Suprapubic skin (tissue), 4 donors: ENCODE data around the gene NDUFAF2. TPM values are rescaled to one million over a fixed set of nuclear protein-coding genes. Genes with fewer than 3 reads are reported as not detected.

Experiments used
- DNase-seq, 2 donors: peaks; one replicate each; pipeline ENCODE4 v3.0.0-alpha.2; 2019; ENCODE audit warnings: low spot score in 2 of 2
- H3K27ac ChIP-seq: fragments of 200-600 bp; sonication (generic); one replicate; pipeline ENCODE4 v1.5.1; 2019
- H3K27me3 ChIP-seq: fragments of 200-600 bp; sonication (generic); one replicate; pipeline ENCODE4 v1.5.1; 2019
- H3K36me3 ChIP-seq: fragments of 200-600 bp; sonication (generic); one replicate; pipeline ENCODE4 v1.5.1; 2019
- H3K4me1 ChIP-seq: fragments of 200-600 bp; sonication (generic); one replicate; pipeline ENCODE4 v1.5.1; 2019
- H3K4me3 ChIP-seq: fragments of 200-600 bp; sonication (generic); one replicate; pipeline ENCODE4 v1.5.1; 2019; ENCODE audit warnings: mild to moderate bottlenecking
- H3K9me3 ChIP-seq: fragments of 200-600 bp; sonication (generic); one replicate; pipeline ENCODE4 v1.5.1; 2019
- CTCF ChIP-seq, 2 donors: fragments of 200-600 bp in 1 of 2; fragments of 450-650 bp in 1 of 2; sonication (generic) in 1 of 2; IDR thresholded peaks; one replicate each; pipeline ENCODE4 v1.5.1; 2016 to 2019; ENCODE audit warnings: antibody characterized with exemption in 2 of 2, mild to moderate bottlenecking in 1 of 2, moderate library complexity in 1 of 2
- EP300 ChIP-seq: sonication (generic); formaldehyde crosslinking; IDR thresholded peaks from one replicate; pipeline ENCODE4 v1.6.1; 2017; ENCODE audit warnings: antibody characterized with exemption
- POLR2A ChIP-seq, 2 donors: fragments of 450-650 bp; IDR thresholded peaks; one replicate each; pipeline ENCODE4 v1.6.1; 2017; ENCODE audit warnings: antibody characterized with exemption in 2 of 2, mild to moderate bottlenecking in 2 of 2, moderate library complexity in 2 of 2
- POLR2AphosphoS5 ChIP-seq, 3 donors: sonication (generic); formaldehyde crosslinking; IDR thresholded peaks; one replicate each; pipeline ENCODE4 v1.6.1; 2017; ENCODE audit warnings: antibody characterized with exemption in 3 of 3
- WGBS: methylation state at CpG from one replicate; pipeline ENCODE4 v1.1.5; 2018; 5-methylcytosine and 5-hydroxymethylcytosine counted together
- total RNA-seq, 4 donors: library from RNA; depleted of rRNA; stranded (reverse); fragments of >200 nt; gene quantifications; one replicate each; pipeline ENCODE4 v1.1.0, GENCODE V29; 2016

Gene NDUFAF2
- total RNA-seq, 4 donors from 2014 or later = 15.6 to 20.4 (median 17.5) TPM

GRCh38 chr5:61141801-61142200 is 196.8 kb downstream of the NDUFAF2 start:
- no peak for TF ChIP-seq EP300
- TF ChIP-seq POLR2AphosphoS5 (IDR thresholded peaks at IDR 0.05) = no peak
- TF ChIP-seq CTCF (IDR thresholded peaks at IDR 0.05) = no peak
- 11% methylated on average over 1 of the region's 1 CpG for WGBS

GRCh38 chr5:61142391-61142790 is 197.4 kb downstream of the NDUFAF2 start:
- H3K27ac ChIP-seq = no peak overlapping the region
- H3K4me1 ChIP-seq = peaks cover 6% of the 10 kb centered on the region
- no peak for DNase-seq
- no peaks in the 10 kb centered on the region for H3K27me3 ChIP-seq
- no peak for TF ChIP-seq POLR2A (IDR thresholded peaks at IDR 0.05)
- TF ChIP-seq CTCF (IDR thresholded peaks at IDR 0.05) = no peak
- no peak for TF ChIP-seq EP300
- no peak for TF ChIP-seq POLR2AphosphoS5 (IDR thresholded peaks at IDR 0.05)
- no peak overlapping the region for H3K4me3 ChIP-seq
- no peaks in the 10 kb centered on the region for H3K9me3 ChIP-seq
- no peaks in the 10 kb centered on the region for H3K36me3 ChIP-seq
- 63% methylated on average over 1 of the region's 1 CpG for WGBS

More at GRCh38 chr5:61141801-61142200, 196.8 kb downstream of the NDUFAF2 start:
- no peaks in the 10 kb centered on the region for H3K9me3 ChIP-seq
- H3K4me3 ChIP-seq = no peak overlapping the region
- H3K4me1 ChIP-seq = peaks cover 6% of the 10 kb centered on the region
- no peaks in the 10 kb centered on the region for H3K27me3 ChIP-seq
- no peaks in the 10 kb centered on the region for H3K36me3 ChIP-seq
- no peak overlapping the region for H3K27ac ChIP-seq
- no peak for DNase-seq

- H3K36me3 ChIP-seq = no peaks in the 10 kb centered on the region
- H3K4me3 ChIP-seq = no peak overlapping the region
- peaks cover 6% of the 10 kb centered on the region for H3K4me1 ChIP-seq
- no peaks in the 10 kb centered on the region for H3K9me3 ChIP-seq
- DNase-seq = no peak
- 44% methylated on average over 3 of the region's 3 CpGs for WGBS
- TF ChIP-seq POLR2AphosphoS5 (IDR thresholded peaks at IDR 0.05) = no peak
- TF ChIP-seq EP300 = no peak
- no peak for TF ChIP-seq CTCF (IDR thresholded peaks at IDR 0.05)
- no peak for TF ChIP-seq POLR2A (IDR thresholded peaks at IDR 0.05)
- H3K27ac ChIP-seq = no peak overlapping the region
- H3K27me3 ChIP-seq = no peaks in the 10 kb centered on the region
These were observed 197.8 kb downstream of the NDUFAF2 start for GRCh38 chr5:61142811-61143210.

- Histone ChIP-seq H3K4me3 (no peak overlapping the region), H3K9me3 (no peaks in the 10 kb centered on the region), H3K4me1 (no peaks in the 10 kb centered on the region), H3K27me3 (no peaks in the 10 kb centered on the region), H3K36me3 (no peaks in the 10 kb centered on the region), H3K27ac (no peak overlapping the region)
- TF ChIP-seq POLR2AphosphoS5 (IDR thresholded peaks at IDR 0.05) = no peak
- no peak for TF ChIP-seq EP300
- no peak for TF ChIP-seq CTCF (IDR thresholded peaks at IDR 0.05)
- no peak for TF ChIP-seq POLR2A (IDR thresholded peaks at IDR 0.05)
- DNase-seq = no peak
These were observed 203.5 kb downstream of the NDUFAF2 start for GRCh38 chr5:61148515-61148914.

- no peaks in the 10 kb centered on the region for H3K36me3 ChIP-seq
- no peaks in the 10 kb centered on the region for H3K9me3 ChIP-seq
- TF ChIP-seq POLR2AphosphoS5 (IDR thresholded peaks at IDR 0.05) (no peak), EP300 (no peak), CTCF (IDR thresholded peaks at IDR 0.05) (no peak), POLR2A (IDR thresholded peaks at IDR 0.05) (no peak)
- DNase-seq = no peak
- 94% methylated on average over 2 of the region's 2 CpGs for WGBS
- H3K27me3 ChIP-seq = no peaks in the 10 kb centered on the region
- no peaks in the 10 kb centered on the region for H3K4me1 ChIP-seq
- H3K4me3 ChIP-seq = no peak overlapping the region
- no peak overlapping the region for H3K27ac ChIP-seq
These were observed 206.9 kb downstream of the NDUFAF2 start for GRCh38 chr5:61151893-61152292.
